IMR-90 (cell line): ENCODE measurements around the gene ARVCF. TPM values are rescaled to one million over a fixed set of nuclear protein-coding genes. Genes with fewer than 3 reads are reported as not detected.

Experiments
- ATAC-seq: fragments of 200-7000 bp; cut with Tn5 transposase; 2 replicates; pipeline ENCODE4 v1.9.1; 2020; ENCODE audit warnings: low read depth, mild to moderate bottlenecking, moderate library complexity
- BruUV-seq: library from RNA; stranded (reverse); fragments of 400-500 nt; replicated peaks from 2 replicates; lab custom pipeline; 2021; lab: Mats Ljungman, UMichigan
- CTCF ChIA-PET: fragments of 300-600 bp; formaldehyde crosslinking; extraction: SDS; loops from one replicate; lab custom pipeline; 2021; ENCODE audit warnings: antibody characterized with exemption; lab: Yijun Ruan, JAX
- POLR2A ChIA-PET: fragments of 300-600 bp; sonication (Branson Sonifier 250); formaldehyde crosslinking; loops from one replicate; lab custom pipeline; 2022; ENCODE audit warnings: antibody characterized with exemption; ENCODE audit not compliant: unreplicated experiment; lab: Charles Lee
- DNase-seq: peaks from one replicate; pipeline ENCODE4 v3.0.0; 2013
- H2AFZ ChIP-seq: replicated peaks from 2 replicates; pipeline ENCODE3; 2013; ENCODE audit warnings: low read length, mild to moderate bottlenecking; ENCODE audit not compliant: poor library complexity
- H2AK5ac ChIP-seq: 2 replicates; pipeline ENCODE4 v1.6.1; 2013; ENCODE audit warnings: low read depth, low read length, inconsistent platforms
- H2AK9ac ChIP-seq: replicated peaks from 2 replicates; pipeline ENCODE3; 2013; ENCODE audit warnings: mild to moderate bottlenecking, low read depth, low read length, moderate library complexity; ENCODE audit not compliant: poor library complexity
- H2BK120ac ChIP-seq: 2 replicates; pipeline ENCODE4 v1.6.1; 2013; ENCODE audit warnings: low read depth, low read length, inconsistent platforms
- H2BK15ac ChIP-seq: 3 replicates; pipeline ENCODE4 v1.6.1; 2013; ENCODE audit warnings: low read depth, low read length, inconsistent platforms
- H2BK20ac ChIP-seq: 2 replicates; pipeline ENCODE4 v1.6.1; 2013; ENCODE audit warnings: low read depth, mild to moderate bottlenecking, inconsistent platforms, low read length, moderate library complexity
- H2BK5ac ChIP-seq: 2 replicates; pipeline ENCODE4 v1.6.1; 2013; ENCODE audit warnings: mild to moderate bottlenecking, low read depth, low read length, inconsistent platforms; ENCODE audit not compliant: poor library complexity, severe bottlenecking
- H3K14ac ChIP-seq: replicated peaks from 2 replicates; pipeline ENCODE4 v1.6.1; 2013; ENCODE audit warnings: low read depth, low read length, inconsistent platforms
- H3K18ac ChIP-seq: 2 replicates; pipeline ENCODE4 v1.6.1; 2013; ENCODE audit warnings: low read depth, low read length, control low read depth
- H3K23ac ChIP-seq: 2 replicates; pipeline ENCODE4 v1.6.1; 2013; ENCODE audit warnings: low read depth, low read length, inconsistent platforms
- H3K27ac ChIP-seq: 2 replicates; pipeline ENCODE4 v1.5.1; 2013; ENCODE audit warnings: mild to moderate bottlenecking, control low read depth, low read length; ENCODE audit not compliant: insufficient read depth
- H3K27me3 ChIP-seq: 2 replicates; pipeline ENCODE4 v1.6.1; 2013; ENCODE audit warnings: low read length; ENCODE audit not compliant: control insufficient read depth, insufficient read depth
- H3K36me3 ChIP-seq: 2 replicates; pipeline ENCODE4 v1.6.1; 2013; ENCODE audit warnings: low read length, mixed read lengths; ENCODE audit not compliant: control insufficient read depth, insufficient read depth
- H3K4ac ChIP-seq: 2 replicates; pipeline ENCODE4 v1.6.1; 2013; ENCODE audit warnings: low read depth, low read length, inconsistent platforms
- H3K4me1 ChIP-seq: 2 replicates; pipeline ENCODE4 v1.6.1; 2013; ENCODE audit warnings: low read length, mixed read lengths; ENCODE audit not compliant: control insufficient read depth, insufficient read depth
- H3K4me2 ChIP-seq: 2 replicates; pipeline ENCODE4 v1.6.1; 2013; ENCODE audit warnings: low read depth, mild to moderate bottlenecking, control low read depth, low read length, moderate library complexity
- H3K4me3 ChIP-seq: 2 replicates; pipeline ENCODE4 v1.5.1; 2013; ENCODE audit warnings: low read depth, mild to moderate bottlenecking, control low read depth, low read length, moderate library complexity; ENCODE audit not compliant: insufficient read depth
- H3K56ac ChIP-seq: 2 replicates; pipeline ENCODE4 v1.6.1; 2013; ENCODE audit warnings: low read length, inconsistent platforms; ENCODE audit not compliant: insufficient read depth; ENCODE audit errors: extremely low read depth
- H3K79me1 ChIP-seq, 2 experiments: 2 replicates each; pipeline ENCODE4 v1.6.1; 2013; ENCODE audit warnings: low read length in 2 of 2, inconsistent platforms in 1 of 2, low read depth in 1 of 2
- H3K9ac ChIP-seq: 2 replicates; pipeline ENCODE4 v1.6.1; 2013; ENCODE audit warnings: low read depth, low read length, control low read depth
- H3K9me1 ChIP-seq: 2 replicates; pipeline ENCODE4 v1.6.1; 2013; ENCODE audit warnings: low read length, inconsistent platforms; ENCODE audit not compliant: insufficient read depth
- H3K9me3 ChIP-seq: 2 replicates; pipeline ENCODE4 v1.6.1; 2013; ENCODE audit warnings: low read length; ENCODE audit not compliant: control insufficient read depth, insufficient read depth
- H4K20me1 ChIP-seq: 2 replicates; pipeline ENCODE4 v1.6.1; 2013; ENCODE audit warnings: low read length, inconsistent platforms; ENCODE audit not compliant: insufficient read depth
- H4K5ac ChIP-seq: 2 replicates; pipeline ENCODE4 v1.6.1; 2013; ENCODE audit warnings: mild to moderate bottlenecking, low read depth, low read length, control low read depth
- H4K8ac ChIP-seq, 2 experiments: 2 replicates each; pipeline ENCODE4 v1.6.1; 2013; ENCODE audit warnings: low read depth in 2 of 2, low read length in 2 of 2, control low read depth in 1 of 2, inconsistent platforms in 1 of 2
- H4K91ac ChIP-seq: 2 replicates; pipeline ENCODE4 v1.6.1; 2013; ENCODE audit warnings: low read depth, low read length, inconsistent platforms; ENCODE audit not compliant: insufficient read depth
- WGBS, 2 experiments: methylation state at CpG; one replicate each; pipeline versions ENCODE4 v1.1.5 to v1.1.7; 2013; ENCODE audit warnings: missing lambda C conversion rate in 2 of 2; ENCODE audit not compliant: insufficient read length in 1 of 2; ENCODE audit errors: extremely low coverage in 2 of 2; 5-methylcytosine and 5-hydroxymethylcytosine counted together
- dilution Hi-C: fragments of 300-500 bp; cut with HindIII; formaldehyde crosslinking; loops from one replicate; pipeline ENCODE4 v1.14.3; 2018; ENCODE audit warnings: low sequenced_read_pairs; ENCODE audit not compliant: unreplicated experiment
- in situ Hi-C: fragments of 300-500 bp; cut with MboI; formaldehyde crosslinking; loops from 3 replicates; pipeline ENCODE4 v1.14.3; 2019; ENCODE audit warnings: low sequenced_read_pairs, inconsistent platforms, mixed read lengths
- intact Hi-C: fragments of 100-400 bp; cut with micrococcal nuclease; formaldehyde crosslinking; loops from 2 replicates; pipeline ENCODE4 v1.10.0; 2022
- polyA plus RNA-seq, 3 experiments: library from polyadenylated mRNA; depleted of rRNA; stranded (reverse); fragments of >200 nt; gene quantifications; 2 replicates each; pipeline ENCODE4 v1.2.3, GENCODE V29; 2012; ENCODE audit warnings: low replicate concordance in 1 of 3
- total RNA-seq: library from RNA; depleted of rRNA; stranded (reverse); fragments of >200 nt; gene quantifications from 2 replicates; pipeline ENCODE4 v1.2.3, GENCODE V29; 2012
- TF ChIP-seq, protein P1 (sequence below): fragments of 150-350 bp; IDR thresholded peaks from 2 replicates; pipeline ENCODE4 v1.6.1; 2016; ENCODE audit warnings: low read depth, mild to moderate bottlenecking, low read length, moderate library complexity, borderline replicate concordance

The ARVCF gene
- total and polyA plus RNA-seq, 2 of the 4 experiments (the other 2 are of a cell fraction): 8.6 to 14.1 TPM

DNA sequence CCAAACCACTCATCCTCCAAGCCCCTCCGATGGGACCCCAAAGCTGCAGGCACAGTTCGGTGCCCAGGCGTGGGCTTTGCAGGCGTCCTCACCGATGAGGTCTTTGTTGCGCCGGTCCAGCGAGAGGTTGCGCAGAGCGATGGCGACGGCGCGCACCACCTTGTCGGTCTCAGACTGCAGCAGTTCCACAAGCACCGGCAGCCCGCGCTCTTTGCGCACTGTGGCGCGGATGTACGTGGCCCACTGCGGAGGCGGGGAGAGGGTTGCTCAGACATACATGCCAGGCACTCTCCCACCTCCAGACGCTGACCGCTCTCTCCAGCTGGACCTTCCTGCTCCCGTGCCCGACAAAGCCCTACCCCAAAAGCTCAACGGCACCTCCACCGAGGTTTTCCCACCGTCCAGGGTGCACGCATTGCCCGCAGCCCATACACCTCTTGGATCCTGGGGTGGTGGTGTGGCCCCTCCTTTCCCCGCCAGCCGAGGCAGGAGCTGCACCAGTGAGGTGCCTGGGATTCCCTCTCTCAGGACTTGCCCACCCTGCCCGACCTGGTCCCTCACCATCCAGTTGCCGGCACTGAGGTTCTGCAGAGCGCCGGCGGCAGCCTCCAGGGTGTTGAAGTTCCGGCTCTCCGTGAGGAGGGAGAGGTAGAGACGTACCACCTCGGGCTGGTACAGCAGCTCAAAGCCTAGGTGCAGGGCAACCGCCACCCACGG, 42.9 kb downstream of the ARVCF start:
- in situ Hi-C loops (loop anchor here (5.0 kb wide), 1 partner anchor 39 kb away; no protein-coding TSS in a partner anchor), dilution Hi-C loops (no loop called here), intact Hi-C loops (no loop called here)
- Histone ChIP-seq H4K8ac (no peak overlapping the region), H3K4me1 (0 out of 2 replicates have a peak, but pooled peaks cover 1% of the 10 kb centered on the region), H2BK5ac (no peak overlapping the region), H4K91ac (no peak overlapping the region), H3K9me1 (no peaks in the 10 kb centered on the region), H3K27me3 (no peaks in the 10 kb centered on the region), H3K9ac (no peak overlapping the region), H2BK120ac (no peak overlapping the region), H3K27ac (no peak overlapping the region), H3K9me3 (no peaks in the 10 kb centered on the region), H3K4me3 (no peak overlapping the region), H4K20me1 (peaks cover 18% of the 10 kb centered on the region), H2BK20ac (no peak overlapping the region), H3K4me2 (no peak overlapping the region), H3K56ac (no peak overlapping the region), H4K5ac (no peak overlapping the region), H3K79me1 (no peaks in the 10 kb centered on the region), H2AFZ (no peak overlapping the region), H3K4ac (no peak overlapping the region), H2BK15ac (no peak overlapping the region), H3K36me3 (peaks cover 28% of the 10 kb centered on the region), H3K23ac (no peak overlapping the region), H2AK9ac (peak overlapping the region; percentile 58), H3K14ac (no peak overlapping the region), H3K18ac (no peak overlapping the region), H2AK5ac (no peak overlapping the region)
- BruUV-seq: no TSS peak
- CTCF ChIA-PET: no interaction called here
- ATAC-seq (no peak), DNase-seq (no peak)
- POLR2A ChIA-PET: no interaction called here
- TF ChIP-seq, protein P1, sequence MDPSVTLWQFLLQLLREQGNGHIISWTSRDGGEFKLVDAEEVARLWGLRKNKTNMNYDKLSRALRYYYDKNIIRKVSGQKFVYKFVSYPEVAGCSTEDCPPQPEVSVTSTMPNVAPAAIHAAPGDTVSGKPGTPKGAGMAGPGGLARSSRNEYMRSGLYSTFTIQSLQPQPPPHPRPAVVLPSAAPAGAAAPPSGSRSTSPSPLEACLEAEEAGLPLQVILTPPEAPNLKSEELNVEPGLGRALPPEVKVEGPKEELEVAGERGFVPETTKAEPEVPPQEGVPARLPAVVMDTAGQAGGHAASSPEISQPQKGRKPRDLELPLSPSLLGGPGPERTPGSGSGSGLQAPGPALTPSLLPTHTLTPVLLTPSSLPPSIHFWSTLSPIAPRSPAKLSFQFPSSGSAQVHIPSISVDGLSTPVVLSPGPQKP: no peak
- 96% methylated on average over 29 of the region's 46 CpGs; no CpG with 5 or more reads in 1 of the 2 experiments for WGBS, 2 experiments
